Measurements from ENCODE around the gene NAV2.

NAV2 gene

GRCh38 chr11:19871531-19871930, 158.9 kb downstream of the NAV2 start:
- Mint-ChIP-seq H3K9me3 (no peaks in the 10 kb centered on the region), H3K27ac (no peak overlapping the region), H3K27me3 (peaks cover 6% of the 10 kb centered on the region), H3K36me3 (no peaks in the 10 kb centered on the region), H3K4me1 (no peaks in the 10 kb centered on the region), H3K4me3 (no peak overlapping the region)
- no peak for ATAC-seq (ENCODE audit: low read depth)
- no peak for DNase-seq (ENCODE audit: low spot score in 2 of 2)

GRCh38 chr11:19872512-19873145, 160.0 kb downstream of the NAV2 start:
- H3K4me3 Mint-ChIP-seq: no peak overlapping the region
- no peak for ATAC-seq (ENCODE audit: low read depth)

GRCh38 chr11:19873730-19874129, 161.1 kb downstream of the NAV2 start:
- Mint-ChIP-seq H3K4me3 (no peak overlapping the region), H3K4me1 (no peaks in the 10 kb centered on the region), H3K9me3 (no peaks in the 10 kb centered on the region), H3K36me3 (no peaks in the 10 kb centered on the region), H3K27ac (no peak overlapping the region), H3K27me3 (peaks cover 3% of the 10 kb centered on the region)
- DNase-seq (ENCODE audit: low spot score in 2 of 2) (no peak), ATAC-seq (ENCODE audit: low read depth) (no peak)

More at GRCh38 chr11:19872512-19873145, 160.0 kb downstream of the NAV2 start:
- H3K27ac Mint-ChIP-seq: no peak overlapping the region
- no peaks in the 10 kb centered on the region for H3K36me3 Mint-ChIP-seq
- DNase-seq (ENCODE audit: low spot score in 2 of 2): no peak
- no peaks in the 10 kb centered on the region for H3K4me1 Mint-ChIP-seq
- peaks cover 3% of the 10 kb centered on the region for H3K27me3 Mint-ChIP-seq
- H3K9me3 Mint-ChIP-seq: no peaks in the 10 kb centered on the region

GRCh38 chr11:19874266-19874665, 161.6 kb downstream of the NAV2 start:
- no peak for DNase-seq (ENCODE audit: low spot score in 2 of 2)
- no peaks in the 10 kb centered on the region for H3K4me1 Mint-ChIP-seq
- ATAC-seq (ENCODE audit: low read depth): no peak
- H3K9me3 Mint-ChIP-seq: no peaks in the 10 kb centered on the region
- no peak overlapping the region for H3K4me3 Mint-ChIP-seq
- H3K27me3 Mint-ChIP-seq: peaks cover 3% of the 10 kb centered on the region
- H3K27ac Mint-ChIP-seq: no peak overlapping the region
- no peaks in the 10 kb centered on the region for H3K36me3 Mint-ChIP-seq

- no peak overlapping the region for H3K4me3 Mint-ChIP-seq
- H3K4me1 Mint-ChIP-seq: no peaks in the 10 kb centered on the region
- no peaks in the 10 kb centered on the region for H3K9me3 Mint-ChIP-seq
- ATAC-seq (ENCODE audit: low read depth) (no peak), DNase-seq (ENCODE audit: low spot score in 2 of 2) (no peak)
- H3K27ac Mint-ChIP-seq: no peak overlapping the region
- H3K27me3 Mint-ChIP-seq: no peaks in the 10 kb centered on the region
- H3K36me3 Mint-ChIP-seq: no peaks in the 10 kb centered on the region
Observed at GRCh38 chr11:19876750-19877149, 164.1 kb downstream of the NAV2 start.

GRCh38 chr11:19878520-19878919, 165.9 kb downstream of the NAV2 start:
- Mint-ChIP-seq H3K27me3 (no peaks in the 10 kb centered on the region), H3K9me3 (no peaks in the 10 kb centered on the region), H3K36me3 (no peaks in the 10 kb centered on the region), H3K4me3 (no peak overlapping the region), H3K4me1 (no peaks in the 10 kb centered on the region), H3K27ac (no peak overlapping the region)
- no peak for DNase-seq (ENCODE audit: low spot score in 2 of 2)
- ATAC-seq (ENCODE audit: low read depth): no peak

- Mint-ChIP-seq H3K9me3 (no peaks in the 10 kb centered on the region), H3K27me3 (no peaks in the 10 kb centered on the region), H3K4me3 (no peak overlapping the region), H3K4me1 (no peaks in the 10 kb centered on the region), H3K27ac (no peak overlapping the region), H3K36me3 (no peaks in the 10 kb centered on the region)
- DNase-seq (ENCODE audit: low spot score in 2 of 2): no peak
- ATAC-seq (ENCODE audit: low read depth): no peak
Observed at GRCh38 chr11:19879307-19880087, 166.9 kb downstream of the NAV2 start.

GRCh38 chr11:19880088-19880345, 167.4 kb downstream of the NAV2 start:
- Mint-ChIP-seq H3K27me3 (no peaks in the 10 kb centered on the region), H3K36me3 (no peaks in the 10 kb centered on the region), H3K4me1 (no peaks in the 10 kb centered on the region), H3K9me3 (no peaks in the 10 kb centered on the region), H3K27ac (no peak overlapping the region), H3K4me3 (no peak overlapping the region)
- DNase-seq (ENCODE audit: low spot score in 2 of 2) (no peak), ATAC-seq (ENCODE audit: low read depth) (no peak)

- H3K36me3 Mint-ChIP-seq: no peaks in the 10 kb centered on the region
- DNase-seq (ENCODE audit: low spot score in 2 of 2) (no peak), ATAC-seq (ENCODE audit: low read depth) (no peak)
- H3K4me3 Mint-ChIP-seq: no peak overlapping the region
- no peaks in the 10 kb centered on the region for H3K9me3 Mint-ChIP-seq
- H3K27ac Mint-ChIP-seq: no peak overlapping the region
- H3K27me3 Mint-ChIP-seq: no peaks in the 10 kb centered on the region
- H3K4me1 Mint-ChIP-seq: no peaks in the 10 kb centered on the region
Observed at GRCh38 chr11:19881177-19881576, 168.5 kb downstream of the NAV2 start.

GRCh38 chr11:19882356-19882755, 169.7 kb downstream of the NAV2 start:
- H3K9me3 Mint-ChIP-seq: no peaks in the 10 kb centered on the region
- no peak overlapping the region for H3K4me3 Mint-ChIP-seq
- H3K36me3 Mint-ChIP-seq: no peaks in the 10 kb centered on the region
- DNase-seq (ENCODE audit: low spot score in 2 of 2): no peak
- ATAC-seq (ENCODE audit: low read depth): no peak
- H3K4me1 Mint-ChIP-seq: no peaks in the 10 kb centered on the region
- H3K27me3 Mint-ChIP-seq: no peaks in the 10 kb centered on the region
- H3K27ac Mint-ChIP-seq: no peak overlapping the region

GRCh38 chr11:19886498-19886897, 173.9 kb downstream of the NAV2 start:
- Mint-ChIP-seq H3K27ac (no peak overlapping the region), H3K36me3 (no peaks in the 10 kb centered on the region), H3K27me3 (no peaks in the 10 kb centered on the region), H3K9me3 (no peaks in the 10 kb centered on the region), H3K4me3 (no peak overlapping the region), H3K4me1 (no peaks in the 10 kb centered on the region)
- ATAC-seq (ENCODE audit: low read depth) (no peak), DNase-seq (ENCODE audit: low spot score in 2 of 2) (no peak)

GRCh38 chr11:19887842-19888241, 175.2 kb downstream of the NAV2 start:
- ATAC-seq (ENCODE audit: low read depth): no peak
- Mint-ChIP-seq H3K9me3 (peaks cover 1% of the 10 kb centered on the region), H3K27me3 (no peaks in the 10 kb centered on the region), H3K27ac (no peak overlapping the region), H3K4me3 (no peak overlapping the region), H3K4me1 (no peaks in the 10 kb centered on the region), H3K36me3 (no peaks in the 10 kb centered on the region)
- no peak for DNase-seq (ENCODE audit: low spot score in 2 of 2)

- no peaks in the 10 kb centered on the region for H3K36me3 Mint-ChIP-seq
- H3K27me3 Mint-ChIP-seq: no peaks in the 10 kb centered on the region
- H3K4me1 Mint-ChIP-seq: no peaks in the 10 kb centered on the region
- H3K27ac Mint-ChIP-seq: no peak overlapping the region
- H3K9me3 Mint-ChIP-seq: peaks cover 1% of the 10 kb centered on the region
- no peak for ATAC-seq (ENCODE audit: low read depth)
- no peak overlapping the region for H3K4me3 Mint-ChIP-seq
- DNase-seq (ENCODE audit: low spot score in 2 of 2): no peak
Observed at GRCh38 chr11:19889531-19889930, 176.9 kb downstream of the NAV2 start.

- H3K36me3 Mint-ChIP-seq: no peaks in the 10 kb centered on the region
- H3K27ac Mint-ChIP-seq: no peak overlapping the region
- no peak for DNase-seq (ENCODE audit: low spot score in 2 of 2)
- ATAC-seq (ENCODE audit: low read depth): no peak
- no peaks in the 10 kb centered on the region for H3K4me1 Mint-ChIP-seq
- H3K9me3 Mint-ChIP-seq: peaks cover 1% of the 10 kb centered on the region
- H3K27me3 Mint-ChIP-seq: no peaks in the 10 kb centered on the region
- no peak overlapping the region for H3K4me3 Mint-ChIP-seq
Observed at GRCh38 chr11:19890308-19890707, 177.7 kb downstream of the NAV2 start.

- DNase-seq (ENCODE audit: low spot score in 2 of 2) (no peak), ATAC-seq (ENCODE audit: low read depth) (no peak)
- Mint-ChIP-seq H3K27me3 (no peaks in the 10 kb centered on the region), H3K9me3 (peaks cover 1% of the 10 kb centered on the region), H3K36me3 (no peaks in the 10 kb centered on the region), H3K4me3 (no peak overlapping the region), H3K4me1 (no peaks in the 10 kb centered on the region), H3K27ac (no peak overlapping the region)
Observed at GRCh38 chr11:19891022-19891421, 178.4 kb downstream of the NAV2 start.

Measured in memory B cell (primary cell).